Neutrophil (primary cell): ENCODE data around the gene SF1.

Experiments
- H3K27ac ChIP-seq: fragments of 200-600 bp; sonication (generic); 2 replicates; pipeline ENCODE4 v1.5.1; 2016; ENCODE audit warnings: mild to moderate bottlenecking, moderate library complexity
- H3K27me3 ChIP-seq: fragments of 200-600 bp; sonication (generic); 2 replicates; pipeline ENCODE4 v1.6.0; 2016; ENCODE audit warnings: mild to moderate bottlenecking
- H3K36me3 ChIP-seq: fragments of 200-600 bp; sonication (generic); 2 replicates; pipeline ENCODE4 v1.5.1; 2017
- H3K4me1 ChIP-seq, 2 experiments: fragments of 200-600 bp in 1 of 2; sonication (generic) in 1 of 2; 1 replicate in 1 of 2; 2 replicates in 1 of 2; pipeline versions ENCODE4 v1.5.1 to v1.6.1; 2013 to 2016; ENCODE audit warnings: low read depth in 1 of 2, low read length in 1 of 2, mild to moderate bottlenecking in 1 of 2, moderate library complexity in 1 of 2; ENCODE audit not compliant: control insufficient read depth in 1 of 2, insufficient read depth in 1 of 2
- H3K4me3 ChIP-seq, 2 experiments: fragments of 200-600 bp in 1 of 2; sonication (generic) in 1 of 2; 1 replicate in 1 of 2; 2 replicates in 1 of 2; pipeline ENCODE4 v1.5.1; 2013 to 2016; ENCODE audit warnings: low read depth in 1 of 2, low read length in 1 of 2, mild to moderate bottlenecking in 1 of 2, moderate library complexity in 1 of 2
- H3K9me3 ChIP-seq: fragments of 200-600 bp; sonication (generic); 2 replicates; pipeline ENCODE4 v1.5.1; 2016
- TF ChIP-seq, protein P1 (sequence below): fragments of 200-600 bp; sonication (generic); IDR thresholded peaks from 2 replicates; pipeline ENCODE4 v1.5.1; 2016; ENCODE audit warnings: antibody characterized with exemption

Gene SF1

GRCh38 chr11:64809781-64810241 lies 31.5 kb upstream of the SF1 start:
- H3K9me3 ChIP-seq = no peaks in the 10 kb centered on the region
- TF ChIP-seq, protein P1, sequence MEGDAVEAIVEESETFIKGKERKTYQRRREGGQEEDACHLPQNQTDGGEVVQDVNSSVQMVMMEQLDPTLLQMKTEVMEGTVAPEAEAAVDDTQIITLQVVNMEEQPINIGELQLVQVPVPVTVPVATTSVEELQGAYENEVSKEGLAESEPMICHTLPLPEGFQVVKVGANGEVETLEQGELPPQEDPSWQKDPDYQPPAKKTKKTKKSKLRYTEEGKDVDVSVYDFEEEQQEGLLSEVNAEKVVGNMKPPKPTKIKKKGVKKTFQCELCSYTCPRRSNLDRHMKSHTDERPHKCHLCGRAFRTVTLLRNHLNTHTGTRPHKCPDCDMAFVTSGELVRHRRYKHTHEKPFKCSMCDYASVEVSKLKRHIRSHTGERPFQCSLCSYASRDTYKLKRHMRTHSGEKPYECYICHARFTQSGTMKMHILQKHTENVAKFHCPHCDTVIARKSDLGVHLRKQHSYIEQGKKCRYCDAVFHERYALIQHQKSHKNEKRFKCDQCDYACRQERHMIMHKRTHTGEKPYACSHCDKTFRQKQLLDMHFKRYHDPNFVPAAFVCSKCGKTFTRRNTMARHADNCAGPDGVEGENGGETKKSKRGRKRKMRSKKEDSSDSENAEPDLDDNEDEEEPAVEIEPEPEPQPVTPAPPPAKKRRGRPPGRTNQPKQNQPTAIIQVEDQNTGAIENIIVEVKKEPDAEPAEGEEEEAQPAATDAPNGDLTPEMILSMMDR = no peak
- peak overlapping the region; percentile 65 to 79 for H3K4me3 ChIP-seq
- peak overlapping the region; percentile 37 for H3K27ac ChIP-seq
- H3K27me3 ChIP-seq = no peaks in the 10 kb centered on the region
- peaks cover 14% of the 10 kb centered on the region in 2 experiments for H3K4me1 ChIP-seq
- no peaks in the 10 kb centered on the region for H3K36me3 ChIP-seq

- no peaks in the 10 kb centered on the region for H3K27me3 ChIP-seq
- H3K4me1 ChIP-seq = peaks cover 41 to 42% of the 10 kb centered on the region in 2 experiments
- TF ChIP-seq, protein P1 = no peak
- no peak overlapping the region for H3K27ac ChIP-seq
- H3K4me3 ChIP-seq = no peak overlapping the region
- peaks cover 9% of the 10 kb centered on the region for H3K36me3 ChIP-seq
- H3K9me3 ChIP-seq = no peaks in the 10 kb centered on the region
Observed at GRCh38 chr11:64805481-64805880, 27.1 kb upstream of the SF1 start.

DNA sequence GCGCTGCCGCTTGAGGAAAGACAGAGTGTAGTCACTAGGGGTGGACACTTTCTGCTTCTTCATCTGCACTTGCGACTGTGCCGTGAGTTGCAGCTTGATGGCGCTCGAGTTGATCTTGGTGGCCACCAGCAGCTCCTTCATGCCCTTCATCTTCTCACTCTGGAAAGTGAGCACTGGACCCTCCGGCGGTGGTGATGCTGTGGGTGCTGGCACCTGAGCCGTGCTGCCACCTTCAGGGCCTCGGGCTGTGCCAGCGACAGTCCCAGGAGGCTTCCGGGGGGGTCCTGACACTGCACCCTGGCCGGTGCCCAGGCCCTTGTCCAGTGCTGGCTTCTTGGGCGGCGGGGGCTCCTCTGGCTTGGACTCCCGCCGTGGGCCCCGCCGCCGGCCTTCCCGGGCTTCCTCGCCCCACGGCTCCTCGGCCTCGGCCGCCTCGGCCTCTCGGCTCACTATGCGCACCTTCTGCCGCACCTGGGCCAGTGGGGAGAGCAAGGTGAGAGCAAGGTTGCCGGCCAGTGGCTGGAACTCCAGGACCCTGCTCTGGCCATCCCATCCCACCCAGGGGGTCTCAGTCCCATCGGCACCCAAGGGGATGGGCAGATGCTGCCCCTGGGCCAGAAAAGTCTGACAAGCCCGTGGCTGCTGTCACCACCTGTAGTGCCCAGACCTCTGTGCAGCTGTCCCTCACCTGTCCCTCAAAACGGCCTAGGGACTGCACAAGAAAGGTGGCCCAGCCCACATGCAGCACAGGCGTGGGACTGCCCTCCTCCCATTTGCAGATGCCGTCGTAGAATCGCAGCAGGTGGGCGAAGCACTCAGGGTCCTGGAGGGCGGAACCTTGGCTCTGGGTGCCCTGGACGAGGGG lies 26.2 kb upstream of the SF1 start:
- Histone ChIP-seq H3K36me3 (peaks cover 18% of the 10 kb centered on the region), H3K4me3 (no peak overlapping the region), H3K27me3 (no peaks in the 10 kb centered on the region), H3K27ac (peak overlapping the region; percentile 88), H3K4me1 (peaks cover 39 to 44% of the 10 kb centered on the region in 2 experiments), H3K9me3 (no peaks in the 10 kb centered on the region)
- TF ChIP-seq, protein P1 = no peak

DNA sequence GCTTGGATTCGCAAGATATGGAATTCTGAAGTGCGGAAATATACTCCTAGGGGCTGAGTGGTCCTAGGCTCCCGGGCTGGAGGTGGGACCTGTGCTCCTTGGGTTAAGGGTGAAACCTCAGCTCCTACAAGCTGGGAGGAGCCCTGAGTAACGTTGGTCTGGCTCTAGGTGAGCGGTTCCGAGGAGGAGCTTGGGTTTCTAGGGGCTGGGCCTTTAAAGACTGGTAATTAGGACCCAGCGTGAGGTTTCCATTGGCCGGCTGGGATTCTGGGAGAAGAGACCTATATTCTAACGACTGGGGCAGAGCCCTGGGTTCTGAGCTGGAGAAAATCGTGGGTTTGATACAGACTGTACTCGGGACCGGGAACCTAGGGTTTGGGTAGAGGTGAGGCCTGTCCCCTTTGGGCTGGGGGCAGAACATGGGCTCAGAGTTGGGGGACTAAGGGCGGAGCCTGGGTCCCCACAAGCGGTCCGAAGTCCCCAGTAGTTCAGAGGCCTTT lies 25.6 kb upstream of the SF1 start:
- Histone ChIP-seq H3K4me1 (peaks cover 35 to 37% of the 10 kb centered on the region in 2 experiments), H3K27ac (peak overlapping the region; percentile 88), H3K27me3 (no peaks in the 10 kb centered on the region), H3K9me3 (no peaks in the 10 kb centered on the region), H3K36me3 (peaks cover 25% of the 10 kb centered on the region), H3K4me3 (peak overlapping the region; percentile 80 to 91)
- TF ChIP-seq, protein P1 = no peak

DNA sequence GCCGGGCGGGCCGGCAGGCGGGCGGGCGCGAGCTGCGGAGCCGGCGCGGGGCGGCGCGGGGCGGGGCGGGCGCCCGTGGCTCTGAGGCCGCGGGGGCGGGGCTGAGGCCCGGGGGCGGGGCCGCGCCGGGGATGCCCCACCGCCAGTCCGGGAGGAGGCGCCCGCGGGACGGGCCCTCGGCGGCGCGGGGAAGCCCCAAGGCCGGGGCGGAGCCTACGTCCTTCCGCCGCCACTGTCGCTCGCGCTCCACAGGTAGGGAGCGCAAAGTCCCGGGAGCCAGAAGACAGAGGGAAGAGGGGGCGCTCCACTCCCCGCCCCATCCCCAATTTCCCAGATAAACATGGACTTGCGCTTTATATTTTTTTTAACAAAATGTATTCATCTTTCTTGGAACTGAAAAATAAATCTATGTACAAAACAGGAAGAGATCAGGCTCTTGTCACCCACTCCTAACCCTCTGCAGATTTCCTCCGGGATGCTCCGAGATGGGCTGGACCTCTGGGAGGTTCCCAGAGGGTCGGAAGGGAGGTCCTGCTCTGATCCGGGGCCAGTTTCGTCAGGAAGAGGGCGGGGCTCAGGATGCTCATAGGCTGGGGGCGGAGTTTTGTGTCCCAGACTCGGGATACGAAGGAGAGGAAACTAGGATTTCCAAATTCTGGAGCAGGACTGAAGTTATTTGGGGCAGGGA lies 25.0 kb upstream of the SF1 start, which contains the start of gene MAP4K2:
MAP4K2 (minus strand) TSS at position 57 of the 688 bp plus-strand sequence. CDS start 65 bp downstream, outside the sequence.
- no peaks in the 10 kb centered on the region for H3K27me3 ChIP-seq
- H3K4me1 ChIP-seq = peaks cover 35 to 37% of the 10 kb centered on the region in 2 experiments
- TF ChIP-seq, protein P1 = peak; percentile 64
- H3K27ac ChIP-seq = peak within 1 kb of the TSS; percentile 88
- peaks cover 31% of the 10 kb centered on the region for H3K36me3 ChIP-seq
- H3K9me3 ChIP-seq = no peaks in the 10 kb centered on the region
- H3K4me3 ChIP-seq = peak within 1 kb of the TSS; percentile 80 to 91
